ENCODE measurements around the gene TUBA3D. TPM values are rescaled to one million over a fixed set of nuclear protein-coding genes. Genes with fewer than 3 reads are reported as not detected.

The TUBA3D gene
- total RNA-seq = not detected in 2 replicates

DNA sequence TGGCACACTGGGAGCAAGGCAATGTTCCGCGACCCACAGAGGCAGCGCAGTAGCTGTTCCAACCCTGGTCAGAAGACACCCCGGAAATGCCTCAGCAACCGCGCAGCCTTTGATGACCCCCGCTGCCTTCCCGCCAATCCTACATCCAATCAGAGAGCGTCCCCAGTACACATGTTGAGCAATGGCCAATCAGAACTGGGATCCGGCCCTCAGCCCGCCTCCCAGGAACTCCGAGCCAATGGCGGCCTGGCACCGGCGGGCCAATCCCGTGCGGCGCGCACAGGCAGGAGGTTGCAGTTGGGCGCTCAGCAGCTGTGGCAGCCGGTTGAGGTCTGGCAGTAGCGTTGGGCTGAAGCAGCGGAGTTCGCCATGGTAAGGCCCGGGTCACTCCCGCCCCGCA, at the start of gene TUBA3D:
TUBA3D (plus strand) TSS at position 289 of the 400 bp plus-strand sequence; CDS start at position 370, 81 bp downstream.

DNA sequence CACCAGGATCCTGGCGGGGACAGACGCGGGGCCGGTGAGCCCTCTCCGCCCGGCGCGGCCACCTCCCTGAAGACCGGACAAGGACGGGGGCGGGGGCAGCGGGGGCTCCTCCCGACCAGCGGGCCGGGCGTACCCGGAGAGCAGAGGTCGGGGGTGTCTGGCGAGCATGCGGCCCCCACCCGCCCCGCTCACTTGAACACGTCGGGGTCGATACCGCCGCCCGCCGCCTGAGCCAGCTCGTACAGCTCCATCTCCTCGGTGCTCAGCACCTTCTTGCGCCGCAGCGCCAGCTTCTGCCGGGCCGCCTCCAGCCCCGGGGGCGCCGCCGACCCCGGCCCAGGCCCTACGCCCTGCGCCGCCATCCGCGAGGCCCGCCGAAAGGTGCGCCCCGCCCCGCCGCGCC, 16.1 kb downstream of the TUBA3D start, which contains the start of gene MZT2A:
MZT2A (minus strand) TSS at position 383 of the 403 bp plus-strand sequence; CDS start at position 362, 21 bp downstream.

DNA sequence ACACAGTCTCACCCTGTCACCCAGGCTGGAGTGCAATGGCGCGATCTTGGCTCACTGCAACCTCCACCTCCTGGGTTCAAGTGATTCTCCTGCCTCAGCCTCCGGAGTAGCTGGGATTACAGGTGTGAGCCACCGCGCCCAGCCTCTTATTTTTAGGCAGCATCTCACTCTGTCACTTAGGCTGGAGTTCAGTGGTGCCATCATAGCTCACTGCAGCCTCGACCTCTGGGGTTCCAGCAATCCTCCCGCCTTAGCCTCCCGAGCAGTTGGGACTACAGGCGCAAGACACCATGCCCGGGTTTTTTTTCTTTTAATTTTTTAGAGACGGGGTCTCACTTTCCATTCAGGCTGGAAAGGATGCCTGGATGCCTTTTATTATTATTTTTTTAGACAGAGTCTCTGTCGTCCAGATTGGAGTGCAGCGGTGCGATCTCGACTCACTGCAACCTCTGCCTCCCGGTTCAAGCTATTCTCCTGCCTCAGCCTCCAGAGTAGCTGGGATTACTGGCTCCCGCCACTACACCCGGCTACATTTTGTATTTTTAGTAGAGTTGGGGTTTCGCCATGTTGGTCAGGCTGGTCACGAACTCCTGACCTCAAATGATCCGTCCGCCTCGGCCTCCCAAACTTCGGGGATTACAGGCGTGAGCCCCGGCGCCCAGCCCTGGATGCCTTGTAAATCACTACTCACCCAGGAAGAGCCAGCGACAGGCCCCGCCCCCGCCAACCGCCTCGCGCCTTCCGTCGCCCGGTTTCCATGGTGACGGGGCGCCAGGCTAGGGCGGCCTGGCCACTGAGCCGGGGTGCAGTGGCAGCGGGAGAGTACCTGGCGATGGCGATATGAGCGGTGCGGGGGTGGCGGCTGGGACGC, 51.4 kb downstream of the TUBA3D start, which contains the start of gene CCDC74A:
CCDC74A (plus strand) TSS at position 758 of the 871 bp plus-strand sequence; CDS start at position 841, 83 bp downstream.

Other genes with a start within 250 kb of the TUBA3D start
- gene RAB6D, start 112.0 kb upstream of the TUBA3D start, total RNA-seq = not detected in 2 replicates
- gene MZT2A, start 16.3 kb downstream of the TUBA3D start, total RNA-seq = 124 and 128 TPM in 2 replicates
- 12.3 and 16.9 TPM in 2 replicates for gene CCDC74A, start 51.8 kb downstream of the TUBA3D start, total RNA-seq